ENCODE measurements around the gene RALY.

- TF ChIP-seq CTCF (conservative IDR thresholded peaks at IDR 0.05) (no peak), EZH2 (IDR thresholded peaks at IDR 0.05; ENCODE audit: low read depth) (no peak)
Observed at GRCh38 chr20:34040300-34040995, 46.7 kb downstream of the RALY start.
